ENCODE data around the gene CALR. TPM values are rescaled to one million over a fixed set of nuclear protein-coding genes. Genes with fewer than 3 reads are reported as not detected.

The CALR gene
- total and polyA plus RNA-seq, 9 of the 15 experiments (the other 6 are each of a cell fraction or from before 2014, with no cell fraction given) = 126 to 811 (median 642) TPM

DNA sequence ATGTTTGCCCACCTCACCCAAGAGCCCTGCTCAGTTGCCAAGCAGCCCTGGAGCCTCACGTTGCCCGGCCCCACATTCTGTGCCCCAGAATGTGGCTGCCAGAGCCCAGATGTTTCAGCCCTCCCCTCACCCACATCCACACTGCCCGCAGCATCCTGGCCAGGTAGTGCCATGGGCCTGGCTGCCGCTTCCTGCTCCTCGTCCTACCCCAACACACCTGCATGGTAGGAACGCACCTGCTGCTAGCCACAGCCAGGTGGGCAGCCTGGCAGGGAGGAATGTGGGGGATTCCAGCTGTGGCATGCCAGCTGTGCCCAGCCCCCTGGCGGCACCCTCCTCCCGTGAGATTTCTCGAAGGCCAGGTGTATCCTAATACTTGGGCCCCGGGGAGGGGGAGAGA, 49.4 kb downstream of the CALR start:
- Histone ChIP-seq H3K9ac (ENCODE audit: insufficient read depth in 1 of 2, low read depth in 2 of 2, low read length in 2 of 2) (no peak overlapping the region), H4K20me1 (replicated peaks; ENCODE audit: control insufficient read depth, insufficient read depth, low read length) (no peaks in the 10 kb centered on the region), H3K79me2 (ENCODE audit: control insufficient read depth, insufficient read depth, low read length) (no peaks in the 10 kb centered on the region), H3K9me3 (replicated peaks; ENCODE audit: control insufficient read depth, insufficient read depth, low read depth, low read length) (no peaks in the 10 kb centered on the region), H3K27ac (ENCODE audit: extremely low read depth, low read depth, low read length) (no peak overlapping the region), H3K4me2 (ENCODE audit: insufficient read depth, low read length) (no peak overlapping the region), H3K4me1 (replicated peaks in 1 of 2; ENCODE audit: control insufficient read depth in 2 of 2, insufficient read depth in 2 of 2, low read length in 2 of 2) (peaks cover 19 to 57% of the 10 kb centered on the region in 2 experiments; a peak in 4 of 5 replicates), H3K4me3 (no peak overlapping the region), H3K9me1 (ENCODE audit: control insufficient read depth, insufficient read depth, low read length) (no peaks in the 10 kb centered on the region), H2AFZ (ENCODE audit: low read depth, low read length) (no peak overlapping the region), H3K27me3 (ENCODE audit: control insufficient read depth in 2 of 2, insufficient read depth in 2 of 2, low read length in 2 of 2) (no peaks in the 10 kb centered on the region; a peak in 1 of 5 replicates), H3K36me3 (ENCODE audit: control insufficient read depth, insufficient read depth, low read length) (no peaks in the 10 kb centered on the region)
- intact Hi-C loops (cut with micrococcal nuclease) = no loop called here
- DNase-seq (ENCODE audit: extremely low read depth in 1 of 4, low spot score in 3 of 4) (no peak), ATAC-seq (no peak), FAIRE-seq (no peak)
- in situ Hi-C loops (cut with MboI) = loop anchor here (5.0 kb wide), 1 partner anchor 40 kb away; no protein-coding TSS in a partner anchor
- no TSS peak for BruUV-seq (replicated peaks)
- 45% methylated on average over 10 of the region's 10 CpGs for WGBS (ENCODE audit: insufficient coverage, low coverage, missing lambda C conversion rate)
- POLR2A ChIA-PET = no interaction called here
- CTCF ChIA-PET (ENCODE audit: low intra/inter-chr PET ratio) = no interaction called here
- TF ChIP-seq, protein P1, sequence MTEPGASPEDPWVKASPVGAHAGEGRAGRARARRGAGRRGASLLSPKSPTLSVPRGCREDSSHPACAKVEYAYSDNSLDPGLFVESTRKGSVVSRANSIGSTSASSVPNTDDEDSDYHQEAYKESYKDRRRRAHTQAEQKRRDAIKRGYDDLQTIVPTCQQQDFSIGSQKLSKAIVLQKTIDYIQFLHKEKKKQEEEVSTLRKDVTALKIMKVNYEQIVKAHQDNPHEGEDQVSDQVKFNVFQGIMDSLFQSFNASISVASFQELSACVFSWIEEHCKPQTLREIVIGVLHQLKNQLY (CRISPR knock-in tag; conservative IDR thresholded peaks at IDR 0.05) = no peak
- TF ChIP-seq, protein P2, sequence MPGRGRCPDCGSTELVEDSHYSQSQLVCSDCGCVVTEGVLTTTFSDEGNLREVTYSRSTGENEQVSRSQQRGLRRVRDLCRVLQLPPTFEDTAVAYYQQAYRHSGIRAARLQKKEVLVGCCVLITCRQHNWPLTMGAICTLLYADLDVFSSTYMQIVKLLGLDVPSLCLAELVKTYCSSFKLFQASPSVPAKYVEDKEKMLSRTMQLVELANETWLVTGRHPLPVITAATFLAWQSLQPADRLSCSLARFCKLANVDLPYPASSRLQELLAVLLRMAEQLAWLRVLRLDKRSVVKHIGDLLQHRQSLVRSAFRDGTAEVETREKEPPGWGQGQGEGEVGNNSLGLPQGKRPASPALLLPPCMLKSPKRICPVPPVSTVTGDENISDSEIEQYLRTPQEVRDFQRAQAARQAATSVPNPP (IDR thresholded peaks at IDR 0.05; ENCODE audit: borderline replicate concordance, insufficient read depth, insufficient read length) = no peak
- TF ChIP-seq ZC3H11A (IDR thresholded peaks at IDR 0.05; ENCODE audit: low read depth, low read length) (no peak), SMC3 (conservative IDR thresholded peaks at IDR 0.05; ENCODE audit: insufficient read depth, low read depth, low read length) (no peak), PRPF4 (IDR thresholded peaks at IDR 0.05; ENCODE audit: insufficient read depth, low read depth, low read length, poor library complexity, severe bottlenecking) (no peak), ZNF551 (CRISPR knock-in tag; IDR thresholded peaks at IDR 0.05) (no peak), JUN (IDR thresholded peaks at IDR 0.05; ENCODE audit: borderline replicate concordance, low read depth, low read length) (no peak), JUN (CRISPR knock-in tag; IDR thresholded peaks at IDR 0.05; ENCODE audit: borderline replicate concordance) (no peak), GTF2F1 (IDR thresholded peaks at IDR 0.05; ENCODE audit: low read depth, low read length) (no peak), MCM2 (IDR thresholded peaks at IDR 0.05; ENCODE audit: low read depth) (no peak), MCM7 (IDR thresholded peaks at IDR 0.05) (no peak), ZNF507 (tag; conservative IDR thresholded peaks at IDR 0.05) (no peak)
- TF ChIP-seq, protein P3, sequence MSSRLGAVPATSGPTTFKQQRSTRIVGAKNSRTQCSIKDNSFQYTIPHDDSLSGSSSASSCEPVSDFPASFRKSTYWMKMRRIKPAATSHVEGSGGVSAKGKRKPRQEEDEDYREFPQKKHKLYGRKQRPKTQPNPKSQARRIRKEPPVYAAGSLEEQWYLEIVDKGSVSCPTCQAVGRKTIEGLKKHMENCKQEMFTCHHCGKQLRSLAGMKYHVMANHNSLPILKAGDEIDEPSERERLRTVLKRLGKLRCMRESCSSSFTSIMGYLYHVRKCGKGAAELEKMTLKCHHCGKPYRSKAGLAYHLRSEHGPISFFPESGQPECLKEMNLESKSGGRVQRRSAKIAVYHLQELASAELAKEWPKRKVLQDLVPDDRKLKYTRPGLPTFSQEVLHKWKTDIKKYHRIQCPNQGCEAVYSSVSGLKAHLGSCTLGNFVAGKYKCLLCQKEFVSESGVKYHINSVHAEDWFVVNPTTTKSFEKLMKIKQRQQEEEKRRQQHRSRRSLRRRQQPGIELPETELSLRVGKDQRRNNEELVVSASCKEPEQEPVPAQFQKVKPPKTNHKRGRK (tag; IDR thresholded peaks at IDR 0.05) = no peak
- TF ChIP-seq, protein P4, sequence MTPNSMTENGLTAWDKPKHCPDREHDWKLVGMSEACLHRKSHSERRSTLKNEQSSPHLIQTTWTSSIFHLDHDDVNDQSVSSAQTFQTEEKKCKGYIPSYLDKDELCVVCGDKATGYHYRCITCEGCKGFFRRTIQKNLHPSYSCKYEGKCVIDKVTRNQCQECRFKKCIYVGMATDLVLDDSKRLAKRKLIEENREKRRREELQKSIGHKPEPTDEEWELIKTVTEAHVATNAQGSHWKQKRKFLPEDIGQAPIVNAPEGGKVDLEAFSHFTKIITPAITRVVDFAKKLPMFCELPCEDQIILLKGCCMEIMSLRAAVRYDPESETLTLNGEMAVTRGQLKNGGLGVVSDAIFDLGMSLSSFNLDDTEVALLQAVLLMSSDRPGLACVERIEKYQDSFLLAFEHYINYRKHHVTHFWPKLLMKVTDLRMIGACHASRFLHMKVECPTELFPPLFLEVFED (CRISPR knock-in tag; conservative IDR thresholded peaks at IDR 0.05) = no peak
- TF ChIP-seq, protein P5, sequence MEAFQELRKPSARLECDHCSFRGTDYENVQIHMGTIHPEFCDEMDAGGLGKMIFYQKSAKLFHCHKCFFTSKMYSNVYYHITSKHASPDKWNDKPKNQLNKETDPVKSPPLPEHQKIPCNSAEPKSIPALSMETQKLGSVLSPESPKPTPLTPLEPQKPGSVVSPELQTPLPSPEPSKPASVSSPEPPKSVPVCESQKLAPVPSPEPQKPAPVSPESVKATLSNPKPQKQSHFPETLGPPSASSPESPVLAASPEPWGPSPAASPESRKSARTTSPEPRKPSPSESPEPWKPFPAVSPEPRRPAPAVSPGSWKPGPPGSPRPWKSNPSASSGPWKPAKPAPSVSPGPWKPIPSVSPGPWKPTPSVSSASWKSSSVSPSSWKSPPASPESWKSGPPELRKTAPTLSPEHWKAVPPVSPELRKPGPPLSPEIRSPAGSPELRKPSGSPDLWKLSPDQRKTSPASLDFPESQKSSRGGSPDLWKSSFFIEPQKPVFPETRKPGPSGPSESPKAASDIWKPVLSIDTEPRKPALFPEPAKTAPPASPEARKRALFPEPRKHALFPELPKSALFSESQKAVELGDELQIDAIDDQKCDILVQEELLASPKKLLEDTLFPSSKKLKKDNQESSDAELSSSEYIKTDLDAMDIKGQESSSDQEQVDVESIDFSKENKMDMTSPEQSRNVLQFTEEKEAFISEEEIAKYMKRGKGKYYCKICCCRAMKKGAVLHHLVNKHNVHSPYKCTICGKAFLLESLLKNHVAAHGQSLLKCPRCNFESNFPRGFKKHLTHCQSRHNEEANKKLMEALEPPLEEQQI (IDR thresholded peaks at IDR 0.05) = no peak
